HG03558 (cell line): ENCODE results near the gene NEB.
"Not testable (repeated sequence)": the region's sequence is repeated elsewhere in the genome, so short reads cannot be mapped to it uniquely, and the experiment has no call there.

ENCODE experiments used
- ATAC-seq: cut with Tn5 transposase; IDR thresholded peaks from one replicate; pipeline ENCODE4 v1.9.1; 2021; ENCODE audit warnings: moderate number of reproducible peaks; ENCODE audit not compliant: unreplicated experiment; ENCODE audit errors: extremely low read depth

The NEB gene

GRCh38 chr2:151760139-151760650 lies 25.9 kb upstream of the NEB start:
- ATAC-seq, result no peak

DNA sequence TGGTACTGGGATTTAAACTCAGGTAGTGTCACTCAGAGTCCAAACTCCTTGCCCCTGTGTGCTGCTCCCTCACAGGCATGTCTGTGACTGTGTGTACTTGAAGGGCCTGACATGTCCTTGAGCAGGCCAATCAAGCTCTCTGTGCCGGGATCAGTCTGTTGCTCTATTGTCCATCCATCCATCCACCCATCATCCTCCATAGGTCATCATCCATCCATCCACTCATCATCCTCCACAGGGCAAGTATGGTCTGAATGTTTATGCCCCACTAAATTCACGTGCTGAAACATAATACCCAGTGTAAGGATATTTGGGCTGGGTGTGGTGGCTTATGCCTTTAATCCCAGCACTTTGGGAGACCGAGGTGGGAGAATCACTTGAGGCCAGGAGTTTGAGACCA lies 24.5 kb upstream of the NEB start:
- ATAC-seq, result no peak

DNA sequence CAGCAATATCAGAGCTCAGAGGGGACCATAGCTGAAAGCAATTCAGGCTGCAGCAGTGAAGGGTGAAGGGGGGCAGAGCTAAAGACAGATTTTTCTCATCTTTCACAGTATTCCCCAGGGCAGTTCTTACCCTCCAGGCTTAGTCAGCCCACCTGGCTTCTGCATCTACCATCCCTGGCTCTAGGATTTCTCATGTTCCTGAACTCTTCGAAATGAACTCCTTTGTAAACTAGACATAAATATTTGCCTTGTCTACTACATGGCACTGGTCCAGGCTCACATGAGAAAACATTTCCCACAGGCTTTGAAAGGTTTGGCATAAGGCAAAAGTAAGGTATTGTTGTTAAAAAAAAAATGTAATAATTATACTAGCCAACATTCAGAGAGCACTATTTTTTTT lies 23.6 kb upstream of the NEB start:
- ATAC-seq, result no peak

DNA sequence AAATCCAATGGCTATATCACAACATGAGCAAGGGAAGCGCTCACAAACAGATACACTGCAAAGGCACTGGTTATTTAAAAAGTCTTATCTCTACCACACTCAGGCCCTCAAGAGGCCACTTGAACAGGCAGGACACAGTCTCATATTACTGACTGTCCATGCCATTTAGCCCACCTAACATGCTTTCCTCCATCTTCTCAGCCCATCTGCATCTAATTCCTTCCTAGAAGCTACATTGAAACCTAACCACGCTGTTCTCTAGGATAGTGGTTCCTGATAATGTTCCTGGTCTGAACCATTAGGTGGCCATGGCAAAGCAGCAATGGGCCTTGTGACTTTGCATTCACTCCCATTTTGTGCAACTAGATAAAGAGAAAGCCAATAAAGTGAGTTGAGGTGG lies 22.5 kb upstream of the NEB start:
- no peak for ATAC-seq

GRCh38 chr2:151754253-151754897 lies 20.1 kb upstream of the NEB start:
- ATAC-seq, result no peak

DNA sequence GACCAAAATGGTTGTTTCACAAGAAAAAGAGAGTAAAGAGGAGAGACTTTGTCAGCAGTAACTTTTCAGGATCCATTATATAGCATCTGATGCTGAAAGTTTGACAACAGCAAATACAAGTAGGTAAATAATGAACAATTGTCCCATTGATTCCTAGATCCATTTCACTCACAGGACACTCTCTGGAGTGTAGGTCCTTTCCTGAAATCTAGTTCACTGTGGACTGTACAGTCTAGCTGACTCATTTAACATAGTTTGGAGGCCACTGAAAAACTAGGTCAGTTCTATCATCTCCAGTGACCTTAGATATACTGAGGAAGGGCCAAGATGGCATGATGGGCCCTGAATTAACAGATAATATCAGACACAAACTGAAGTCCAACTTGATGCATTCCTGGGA lies 19.3 kb upstream of the NEB start:
- no peak for ATAC-seq

DNA sequence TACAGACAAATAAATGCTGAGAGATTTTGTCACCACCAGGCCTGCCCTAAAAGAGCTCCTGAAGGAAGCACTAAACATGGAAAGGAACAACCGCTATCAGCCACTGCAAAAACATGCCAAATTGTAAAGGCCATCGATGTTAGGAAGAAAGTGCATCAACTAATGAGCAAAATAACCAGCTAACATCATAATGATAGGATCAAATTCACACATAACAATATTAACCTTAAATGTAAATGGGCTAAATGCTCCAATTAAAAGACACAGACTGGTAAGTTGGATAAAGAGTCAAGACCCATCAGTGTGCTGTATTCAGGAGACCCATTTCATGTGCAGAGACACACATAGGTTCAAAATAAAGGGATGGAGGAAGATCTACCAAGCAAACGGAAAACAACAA lies 11.0 kb upstream of the NEB start:
- ATAC-seq, result not testable (repeated sequence)

DNA sequence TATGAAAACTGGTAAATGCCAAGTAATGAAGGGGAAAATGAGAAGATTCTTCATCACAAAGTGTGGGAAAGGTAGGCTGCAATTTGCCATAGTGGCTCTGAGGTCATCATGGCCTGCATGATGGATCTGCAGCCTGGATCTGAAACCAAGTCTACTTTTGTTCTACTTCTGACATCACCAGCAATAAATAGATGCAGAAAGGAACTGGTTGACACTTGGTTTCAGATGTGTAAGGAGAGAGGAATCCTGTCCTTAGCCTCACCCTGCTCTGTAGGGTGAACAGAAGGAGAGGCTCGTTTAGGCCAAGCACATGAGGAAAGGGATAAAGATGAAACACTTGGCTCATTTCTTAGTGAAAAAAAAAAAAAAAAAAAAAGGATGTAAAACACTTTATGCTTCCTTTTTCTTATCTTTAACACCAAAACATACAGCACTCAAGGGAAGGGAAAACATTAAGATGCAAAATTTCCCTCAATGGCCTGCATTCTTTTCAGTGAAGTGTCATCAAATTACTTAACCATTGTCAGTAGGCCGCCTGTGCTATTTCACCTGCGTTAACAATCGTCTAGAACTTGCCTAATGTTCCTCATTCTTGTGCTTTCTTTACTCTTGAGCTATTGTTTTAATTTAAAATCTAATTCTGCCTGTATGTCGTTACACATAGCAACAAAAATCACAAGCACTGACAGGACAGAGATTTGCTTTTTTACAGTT lies 3.9 kb downstream of the NEB start:
- ATAC-seq, result no peak

DNA sequence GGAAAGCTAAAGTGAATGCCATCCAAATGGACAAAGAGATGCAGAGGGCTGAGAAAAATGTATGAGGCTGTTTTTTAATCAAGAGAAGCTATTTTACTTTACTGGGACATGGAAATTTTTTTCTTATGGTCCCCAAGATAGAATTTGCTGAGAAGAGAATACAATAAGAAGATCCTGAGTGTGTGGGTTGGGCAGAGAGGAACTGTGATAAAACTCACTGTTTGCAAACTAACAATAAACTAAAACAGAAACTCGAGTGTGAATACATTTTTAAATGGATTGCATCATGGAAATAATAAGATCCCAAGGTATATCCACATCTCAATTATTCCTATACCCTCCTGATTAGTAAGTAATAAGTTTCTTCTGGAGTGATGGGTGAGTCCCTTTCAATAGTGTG lies 4.4 kb downstream of the NEB start:
- ATAC-seq, result no peak

GRCh38 chr2:151729415-151729811 lies 4.9 kb downstream of the NEB start:
- ATAC-seq, result no peak

DNA sequence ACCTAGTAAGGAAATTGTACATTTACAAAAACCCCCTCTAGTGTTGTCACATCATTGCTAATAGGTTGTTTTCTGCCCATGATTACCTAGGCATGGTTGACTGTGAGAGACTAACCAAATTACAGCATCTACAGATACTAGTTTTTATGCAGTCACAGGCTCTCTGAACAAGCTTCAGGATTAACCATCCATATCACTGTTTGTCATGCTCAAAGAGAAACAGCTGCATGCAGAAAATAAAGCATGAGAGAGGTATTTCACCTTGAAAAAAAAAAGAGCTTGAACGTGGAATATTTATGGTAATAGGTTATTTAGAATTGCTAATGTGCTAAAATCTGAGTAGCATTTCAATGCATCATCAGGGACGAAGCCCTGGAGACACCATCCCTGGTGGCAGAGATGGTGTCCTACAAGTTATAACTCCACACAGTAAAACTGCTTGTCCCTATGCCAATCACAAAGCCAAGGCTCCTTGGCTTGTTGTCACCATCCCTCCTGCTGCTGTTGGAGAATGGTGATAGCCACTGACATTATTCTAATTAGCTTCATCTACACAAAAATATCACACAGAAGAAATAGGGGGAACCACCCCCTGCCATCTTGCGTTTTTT lies 5.4 kb downstream of the NEB start:
- ATAC-seq, result no peak

GRCh38 chr2:151727593-151728552 lies 6.4 kb downstream of the NEB start:
- no peak for ATAC-seq

DNA sequence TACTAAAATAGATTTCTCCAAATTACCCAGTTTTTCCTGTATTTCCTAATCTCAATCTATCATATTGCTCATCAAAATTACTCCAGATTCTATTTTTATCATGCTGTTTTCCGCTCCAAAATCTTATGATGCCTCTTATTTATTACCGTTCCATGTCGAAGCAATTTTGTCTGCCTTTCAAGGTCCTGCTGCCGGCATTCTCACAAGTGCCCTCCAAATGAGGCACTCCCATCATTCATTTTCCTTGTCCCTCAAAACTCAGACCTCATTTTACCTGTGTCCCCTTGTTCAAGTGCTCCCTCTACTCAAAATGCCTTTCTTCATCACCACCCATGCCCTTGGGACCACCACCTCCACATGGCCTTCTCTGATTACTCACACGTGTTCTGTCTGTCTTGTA lies 13.1 kb downstream of the NEB start:
- no peak for ATAC-seq

DNA sequence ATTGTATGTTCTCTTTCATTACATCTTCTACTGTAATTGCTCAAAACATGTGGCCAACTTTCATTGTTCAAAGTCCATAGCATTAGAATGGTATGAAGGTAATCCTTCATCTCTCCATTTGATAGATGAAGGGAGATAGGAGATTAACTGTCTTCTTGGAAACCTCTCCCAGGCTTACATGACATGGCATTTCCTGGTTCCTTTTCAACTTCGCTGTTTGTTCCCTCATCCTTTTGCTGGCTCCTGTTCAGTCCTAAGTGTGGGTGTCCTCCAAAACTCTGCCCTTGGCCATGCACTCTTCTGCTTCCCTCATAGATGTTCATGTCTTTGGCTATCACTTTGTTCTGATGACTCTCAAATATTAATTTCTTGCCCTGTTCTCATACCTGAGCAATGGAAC lies 13.8 kb downstream of the NEB start:
- no peak for ATAC-seq

DNA sequence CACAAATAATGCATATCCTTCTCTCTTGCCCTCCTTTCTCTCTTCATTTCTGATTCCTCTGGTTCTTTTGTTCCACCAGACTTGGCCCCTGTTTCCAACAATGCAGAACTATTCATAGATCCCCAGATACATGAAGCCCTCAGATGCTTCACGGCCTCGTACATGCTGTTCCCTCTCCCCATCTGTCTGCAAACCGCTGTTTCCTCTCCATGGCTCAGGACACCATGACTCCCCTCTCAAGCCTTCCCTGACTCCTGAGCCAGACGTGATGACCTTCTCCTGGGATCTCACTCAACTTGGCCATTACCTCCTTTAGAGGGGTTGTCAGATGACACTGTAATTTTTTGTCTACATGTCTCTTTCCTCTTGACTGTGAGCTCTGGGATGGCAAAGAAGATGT lies 15.5 kb downstream of the NEB start:
- ATAC-seq, result no peak

DNA sequence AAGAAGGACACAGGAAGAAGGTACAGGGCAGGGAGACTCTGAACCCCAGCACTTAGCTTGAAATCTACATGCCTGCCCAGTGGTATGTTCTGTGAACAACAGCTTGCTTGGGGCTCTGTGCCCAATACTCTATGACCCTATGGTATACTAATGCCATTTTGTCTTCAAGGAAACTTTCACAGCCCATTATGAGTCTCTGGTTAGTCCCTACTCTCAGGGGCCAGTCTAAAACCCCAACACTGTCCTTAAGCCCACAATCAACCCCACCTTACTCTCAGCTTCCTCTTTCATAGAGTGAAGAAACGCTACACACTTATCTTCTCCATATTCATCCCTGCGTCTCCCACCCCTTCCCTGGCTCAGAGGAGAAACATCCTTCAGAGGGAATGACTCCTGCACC lies 16.0 kb downstream of the NEB start:
- ATAC-seq, result no peak

GRCh38 chr2:151716721-151717120 lies 17.6 kb downstream of the NEB start:
- ATAC-seq, result no peak

- no peak for ATAC-seq
Measured at GRCh38 chr2:151713291-151713903, 20.9 kb downstream of the NEB start.

DNA sequence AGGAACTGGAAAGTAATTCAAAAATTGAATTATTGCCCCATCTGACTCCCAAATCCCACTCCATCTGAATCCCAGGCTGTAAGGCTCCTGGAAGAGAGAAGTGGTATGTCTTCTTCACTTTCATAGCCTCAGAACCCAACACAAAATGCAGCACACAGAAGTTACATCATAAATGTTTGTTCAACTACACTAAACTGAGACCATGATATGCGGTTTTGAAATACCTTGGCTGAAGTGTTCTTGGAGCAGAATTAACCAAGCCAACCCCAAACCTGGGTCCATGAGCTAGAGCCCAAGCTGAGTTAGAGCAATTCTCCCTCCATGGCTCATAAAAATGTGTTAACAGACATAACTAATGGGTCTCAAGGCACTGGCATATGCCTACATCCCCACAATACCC lies 23.3 kb downstream of the NEB start:
- no peak for ATAC-seq

GRCh38 chr2:151708788-151709187 lies 25.5 kb downstream of the NEB start:
- ATAC-seq, result no peak
